CD4-positive, alpha-beta T cell treated with Interleukin-1 beta for 1 hour (primary cell): ENCODE results near the gene DYRK3.

Experiments
- DNase-seq, 2 donors: peaks; one replicate each; pipeline ENCODE4 v3.0.0-alpha.2; 2020 to 2022

The DYRK3 gene

DNA sequence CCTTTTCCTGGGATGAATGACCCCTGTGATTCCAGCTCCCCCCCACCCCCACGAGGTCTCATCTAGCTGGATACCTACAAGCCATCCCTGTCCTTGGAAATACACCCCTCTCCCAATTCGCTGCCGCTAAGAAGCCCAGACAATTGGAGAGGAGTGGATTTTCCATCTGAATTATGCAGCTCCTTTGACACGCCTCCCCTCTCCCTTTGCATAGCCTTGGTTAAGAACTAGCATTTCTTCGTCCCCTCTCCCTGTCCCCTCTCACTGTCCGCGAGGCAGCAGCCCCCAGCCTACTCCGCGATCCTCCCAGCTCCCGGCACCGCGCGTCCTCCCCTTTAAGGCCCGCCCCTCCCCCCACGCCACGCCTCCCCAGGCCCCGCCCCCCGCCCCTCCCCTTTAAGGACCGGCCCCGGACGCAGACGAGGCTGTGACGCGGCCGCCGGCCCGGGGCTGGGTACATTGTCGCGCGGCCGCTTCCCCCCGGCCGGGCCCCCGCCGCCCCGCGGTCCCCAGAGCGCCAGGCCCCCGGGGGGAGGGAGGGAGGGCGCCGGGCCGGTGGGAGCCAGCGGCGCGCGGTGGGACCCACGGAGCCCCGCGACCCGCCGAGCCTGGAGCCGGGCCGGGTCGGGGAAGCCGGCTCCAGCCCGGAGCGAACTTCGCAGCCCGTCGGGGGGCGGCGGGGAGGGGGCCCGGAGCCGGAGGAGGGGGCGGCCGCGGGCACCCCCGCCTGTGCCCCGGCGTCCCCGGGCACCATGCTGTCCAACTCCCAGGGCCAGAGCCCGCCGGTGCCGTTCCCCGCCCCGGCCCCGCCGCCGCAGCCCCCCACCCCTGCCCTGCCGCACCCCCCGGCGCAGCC lies 49.4 kb downstream of the DYRK3 start, which contains the start of gene MAPKAPK2:
Gene MAPKAPK2, plus strand, starts transcription at position 428 of the 856 bp plus-strand sequence. Its CDS starts 325 bp downstream, at position 753.
- peak; percentile 77 to 80 for DNase-seq

GRCh38 chr1:206685334-206685768 lies 50.0 kb downstream of the DYRK3 start:
- DNase-seq = peak in 1 of 2 donors; percentile 19

DNA sequence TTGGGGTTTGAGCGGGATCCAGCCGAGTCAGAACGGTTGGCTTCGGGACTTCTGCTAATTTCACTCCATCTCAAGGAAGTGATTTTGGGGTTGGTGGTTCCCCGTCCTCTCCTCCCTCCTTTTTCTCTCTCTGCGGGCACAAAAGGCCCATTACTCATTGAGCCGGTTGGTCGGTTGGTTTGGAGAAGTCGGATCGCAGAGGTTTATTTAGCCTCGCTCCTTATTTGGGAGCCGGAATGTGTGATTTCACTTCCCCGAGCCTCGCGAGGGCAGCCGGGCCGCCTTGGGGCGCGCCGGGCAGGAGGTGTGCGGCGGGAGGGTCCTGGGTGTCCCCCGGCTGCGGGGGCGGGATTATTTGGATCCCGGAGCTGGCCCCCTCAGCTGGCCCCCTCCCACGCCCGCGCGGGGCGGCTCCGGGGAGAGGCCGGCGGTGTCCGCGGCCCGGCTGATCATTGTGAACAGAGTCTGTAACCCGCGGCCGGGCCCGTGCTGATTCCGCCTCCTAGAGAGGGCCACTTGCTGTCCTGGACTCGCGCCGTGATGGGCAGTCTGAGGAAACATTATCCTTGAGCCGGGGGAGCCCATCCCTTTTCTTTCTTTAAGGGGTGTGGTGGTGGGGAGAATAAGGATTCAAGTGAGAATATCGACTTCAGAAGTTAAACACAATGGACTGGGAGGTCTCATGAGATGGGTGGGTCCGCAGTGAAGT lies 50.6 kb downstream of the DYRK3 start:
- DNase-seq = peak; percentile 66 to 73

GRCh38 chr1:206686478-206687249 lies 51.3 kb downstream of the DYRK3 start:
- peak; percentile 42 to 62 for DNase-seq

DNA sequence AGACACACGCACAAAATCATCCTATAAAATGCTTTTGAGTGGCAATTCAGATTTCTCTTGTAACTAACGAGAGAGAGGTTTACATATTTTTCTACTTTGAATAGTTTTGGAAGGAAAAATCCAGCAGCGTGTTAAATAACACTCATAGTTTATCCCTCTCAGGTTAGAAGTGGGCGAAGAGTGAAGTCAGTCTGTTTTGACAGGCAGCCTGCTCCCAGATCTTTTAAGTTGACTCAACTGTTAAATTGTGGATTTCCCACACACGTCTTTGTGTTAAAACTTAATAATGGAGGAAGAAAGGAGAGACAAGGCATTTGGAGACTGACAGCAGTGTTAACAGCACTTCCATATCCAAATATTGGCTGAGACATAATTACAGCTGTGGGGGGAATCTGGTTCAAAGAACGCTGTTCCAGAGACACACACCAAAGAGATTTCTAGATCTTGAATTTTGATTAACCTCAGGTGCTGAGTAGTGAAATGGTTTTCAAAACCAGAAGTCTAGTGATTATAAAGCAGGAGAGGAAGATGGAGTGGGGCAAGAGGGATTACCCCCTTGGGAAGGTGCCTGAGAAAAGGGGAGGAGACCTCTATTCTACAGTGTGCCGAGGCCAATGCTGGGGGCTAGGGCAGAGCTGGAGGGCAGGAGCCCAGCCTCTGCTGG lies 52.0 kb downstream of the DYRK3 start:
- DNase-seq = no peak

DNA sequence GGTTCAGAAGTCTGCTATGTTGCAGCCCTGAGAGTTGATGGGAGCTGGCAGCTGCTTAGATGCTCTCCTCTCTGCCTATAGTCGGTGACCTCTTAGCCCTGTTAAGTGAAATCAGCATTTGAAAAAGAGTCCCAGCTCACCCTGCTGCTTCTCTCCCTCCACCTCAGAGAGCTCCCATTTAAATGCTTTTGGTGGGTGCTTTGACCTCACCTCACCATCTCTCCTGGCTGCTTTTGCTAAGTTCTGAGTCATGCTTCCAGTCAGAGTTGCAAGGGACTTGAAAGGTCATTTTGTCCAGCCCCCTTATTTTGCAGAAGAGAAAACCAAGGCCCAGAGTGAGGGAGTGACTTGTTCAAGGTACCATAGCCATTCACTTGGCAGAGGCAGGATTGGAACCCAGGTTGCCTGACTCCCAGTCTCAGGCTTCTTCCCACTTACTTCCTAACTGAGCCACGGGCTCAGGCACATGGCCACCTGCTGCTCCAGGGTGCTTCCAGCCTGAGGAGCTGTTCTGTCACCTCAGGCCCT lies 52.6 kb downstream of the DYRK3 start:
- no peak for DNase-seq

- no peak for DNase-seq
These were observed 55.2 kb downstream of the DYRK3 start for GRCh38 chr1:206690516-206690915.

- DNase-seq = no peak
These were observed 56.3 kb downstream of the DYRK3 start for GRCh38 chr1:206691604-206692003.

- DNase-seq = no peak
These were observed 57.7 kb downstream of the DYRK3 start for GRCh38 chr1:206693029-206693428.

DNA sequence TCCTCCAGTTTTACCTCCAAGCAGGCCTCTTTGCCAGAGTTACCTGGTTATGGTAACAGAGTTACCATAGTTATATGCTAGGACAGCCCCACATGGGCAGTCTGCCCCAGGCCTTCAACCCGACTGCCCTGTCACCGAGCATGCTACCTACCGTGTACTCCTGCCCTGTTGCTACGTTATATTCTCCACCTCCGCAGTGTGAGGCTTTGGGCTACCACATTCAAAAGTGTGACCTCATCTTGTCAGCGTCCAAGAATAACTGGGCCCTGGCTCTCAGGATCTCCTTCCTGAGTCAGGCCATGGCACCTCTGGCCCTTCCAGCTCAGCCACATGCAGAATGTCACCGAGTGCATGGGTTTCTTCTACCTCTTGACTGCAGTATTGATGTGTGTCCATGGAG lies 58.3 kb downstream of the DYRK3 start:
- no peak for DNase-seq

- DNase-seq = no peak
These were observed 59.1 kb downstream of the DYRK3 start for GRCh38 chr1:206694171-206695124.

DNA sequence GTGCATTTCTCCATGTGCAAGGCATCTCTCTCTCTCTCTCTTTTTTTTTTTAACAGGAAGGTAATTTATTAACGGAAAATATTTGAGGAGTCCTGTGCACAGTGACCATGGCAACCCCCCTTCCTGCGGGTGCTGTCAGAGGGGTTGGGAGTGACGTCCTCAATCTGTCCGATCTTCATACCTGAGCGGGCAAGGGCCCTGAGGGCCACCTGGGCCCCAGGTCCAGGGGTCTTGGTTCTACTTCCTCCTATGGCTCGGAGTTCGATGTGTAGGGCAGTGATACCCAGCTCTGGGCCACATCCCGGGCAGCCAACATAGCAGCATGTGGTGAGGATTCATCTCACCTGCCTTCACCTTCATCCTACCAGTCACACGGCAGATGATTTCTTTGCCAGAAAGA lies 60.4 kb downstream of the DYRK3 start:
- no peak for DNase-seq

- no peak for DNase-seq
These were observed 61.7 kb downstream of the DYRK3 start for GRCh38 chr1:206696812-206697585.

GRCh38 chr1:206698011-206698410 lies 62.7 kb downstream of the DYRK3 start:
- no peak for DNase-seq
